Measurements from ENCODE around the gene BRD3. TPM values are rescaled to one million over a fixed set of nuclear protein-coding genes. Genes with fewer than 3 reads are reported as not detected.

BRD3 gene
- total and polyA plus RNA-seq, 2 of the 8 experiments (the other 6 are each of a cell fraction or from before 2014, with no cell fraction given), result 31.0 to 82.7 TPM

DNA sequence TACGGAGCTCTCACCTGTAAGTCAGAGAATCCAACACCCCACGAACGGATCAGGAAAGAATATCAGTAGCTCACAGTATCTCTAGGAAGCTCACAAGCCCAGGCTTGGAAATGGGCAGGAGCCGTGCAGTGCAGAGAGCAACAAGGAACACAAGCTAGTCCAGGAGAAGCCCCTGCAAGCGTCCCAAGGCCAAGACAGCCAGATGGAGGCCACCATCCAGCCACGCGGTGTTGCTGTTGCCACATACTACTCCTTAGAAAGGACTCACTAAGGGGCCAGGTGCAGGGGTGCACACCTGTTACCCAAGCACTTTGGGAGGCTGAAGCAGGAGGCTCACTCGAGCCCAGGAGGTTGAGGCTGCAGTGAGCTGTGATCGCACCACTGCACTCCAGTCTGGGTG lies 60.3 kb downstream of the BRD3 start:
- POLR2A ChIA-PET (ENCODE audit: partially characterized antibody), result interaction anchor here (0.5 kb wide), 1 partner anchor 258 kb away, joined by 3 read pairs; no protein-coding TSS in a partner anchor
- H4K20me1 ChIP-seq (replicated peaks in 1 of 2; ENCODE audit: control insufficient read depth in 1 of 2, insufficient read depth in 2 of 2, low read length in 2 of 2), result no peaks in the 10 kb centered on the region
- no peak for TF ChIP-seq BCL11A (IDR thresholded peaks at IDR 0.05; ENCODE audit: low read depth in 2 of 2, low read length in 2 of 2)
- no peak for TF ChIP-seq TCF12 (IDR thresholded peaks at IDR 0.05; ENCODE audit: low read depth, low read length)

More for the DNA sequence above, 60.3 kb downstream of the BRD3 start:
- no peak overlapping the region for H2BK5ac ChIP-seq (ENCODE audit: low read depth, low read length)
- WGBS, 2 experiments (ENCODE audit: extremely low coverage in 1 of 2, insufficient coverage in 1 of 2, insufficient read length in 1 of 2, insufficient replicate concordance in 2 of 2, low coverage in 1 of 2, low lambda C conversion rate in 2 of 2, missing lambda C conversion rate in 1 of 2), result 91% methylated on average over 9 of the region's 9 CpGs; no CpG with 5 or more reads in 1 of the 2 experiments
- FAIRE-seq (no peak), DNase-seq (ENCODE audit: low read depth in 1 of 2, low spot score in 2 of 2) (no peak)
- H3K27ac ChIP-seq (ENCODE audit: low read depth, low read length), result no peak overlapping the region
- H2AFZ ChIP-seq (ENCODE audit: low read length), result no peak overlapping the region
- H4K8ac ChIP-seq (ENCODE audit: extremely low read depth, insufficient read depth, low read length), result no peak overlapping the region
- H3K4ac ChIP-seq (replicated peaks; ENCODE audit: insufficient read length, low read depth, low read length), result no peak overlapping the region
- H3K4me3 ChIP-seq (ENCODE audit: extremely low read depth in 1 of 4, insufficient read depth in 2 of 4, low read depth in 3 of 4, low read length in 4 of 4), result no peak overlapping the region
- no peaks in the 10 kb centered on the region for H3K4me1 ChIP-seq (replicated peaks in 1 of 4; ENCODE audit: control insufficient read depth in 3 of 4, insufficient read depth in 4 of 4, low read length in 3 of 4)
- H3K23me2 ChIP-seq (ENCODE audit: low read depth, low read length), result peaks cover 5% of the 10 kb centered on the region; the same call in 1 of the 2 replicates
- no peak overlapping the region for H3K56ac ChIP-seq (replicated peaks; ENCODE audit: insufficient read length, low read depth, low read length)
- no peaks in the 10 kb centered on the region for H3K79me1 ChIP-seq (ENCODE audit: low read depth, low read length)
- H2BK120ac ChIP-seq (replicated peaks; ENCODE audit: low read depth, low read length), result no peak overlapping the region
- no peak overlapping the region for H3K9ac ChIP-seq (replicated peaks in 1 of 4; ENCODE audit: extremely low read depth in 1 of 4, low read depth in 3 of 4, low read length in 3 of 4)
- H3K79me2 ChIP-seq (ENCODE audit: control insufficient read depth in 1 of 2, insufficient read depth in 2 of 2, low read length in 2 of 2), result no peaks in the 10 kb centered on the region
- no peak overlapping the region for H2BK15ac ChIP-seq (ENCODE audit: low read length)
- CTCF ChIA-PET (ENCODE audit: partially characterized antibody), result interaction anchor here (1.0 to 5.6 kb wide), 4 partner anchors 11 to 418 kb away, joined by 3 to 36 read pairs (median 4); no protein-coding TSS in a partner anchor
- no peak overlapping the region for H3K14ac ChIP-seq (ENCODE audit: insufficient read length)
- H3K9me3 ChIP-seq (ENCODE audit: insufficient read depth in 2 of 2, low read depth in 1 of 2, low read length in 1 of 2), result peaks cover 16 to 20% of the 10 kb centered on the region in 2 experiments
- peaks cover 0 to 2% (median 0%) of the 10 kb centered on the region in 4 experiments; a peak in 1 of 7 replicates for H3K27me3 ChIP-seq (replicated peaks in 1 of 4; ENCODE audit: control insufficient read depth in 3 of 4, extremely low read depth in 1 of 4, insufficient read depth in 3 of 4, low read length in 3 of 4)
- no peak overlapping the region for H3K23ac ChIP-seq (ENCODE audit: insufficient read length)
- H4K91ac ChIP-seq (replicated peaks; ENCODE audit: insufficient read length, low read length), result no peak overlapping the region
- H4K5ac ChIP-seq (ENCODE audit: insufficient read length, low read depth, low read length), result no peak overlapping the region
- no peak overlapping the region for H3K4me2 ChIP-seq (ENCODE audit: insufficient read depth in 1 of 2, low read depth in 2 of 2, low read length in 2 of 2)
- no peak overlapping the region for H2BK20ac ChIP-seq (ENCODE audit: low read length)
- no peaks in the 10 kb centered on the region for H3K36me3 ChIP-seq (ENCODE audit: control insufficient read depth in 2 of 4, insufficient read depth in 4 of 4, low read length in 3 of 4)
- no peak overlapping the region for H2AK5ac ChIP-seq (ENCODE audit: low read depth, low read length)
- H3K18ac ChIP-seq (ENCODE audit: extremely low read depth, low read length), result no peak overlapping the region
- H2BK12ac ChIP-seq (ENCODE audit: low read depth, low read length), result no peak overlapping the region
